ENCODE results near the gene PAN2.
"Not testable (repeated sequence)": the region's sequence is repeated elsewhere in the genome, so short reads cannot be mapped to it uniquely, and the experiment has no call there.

PAN2 gene, protein sequence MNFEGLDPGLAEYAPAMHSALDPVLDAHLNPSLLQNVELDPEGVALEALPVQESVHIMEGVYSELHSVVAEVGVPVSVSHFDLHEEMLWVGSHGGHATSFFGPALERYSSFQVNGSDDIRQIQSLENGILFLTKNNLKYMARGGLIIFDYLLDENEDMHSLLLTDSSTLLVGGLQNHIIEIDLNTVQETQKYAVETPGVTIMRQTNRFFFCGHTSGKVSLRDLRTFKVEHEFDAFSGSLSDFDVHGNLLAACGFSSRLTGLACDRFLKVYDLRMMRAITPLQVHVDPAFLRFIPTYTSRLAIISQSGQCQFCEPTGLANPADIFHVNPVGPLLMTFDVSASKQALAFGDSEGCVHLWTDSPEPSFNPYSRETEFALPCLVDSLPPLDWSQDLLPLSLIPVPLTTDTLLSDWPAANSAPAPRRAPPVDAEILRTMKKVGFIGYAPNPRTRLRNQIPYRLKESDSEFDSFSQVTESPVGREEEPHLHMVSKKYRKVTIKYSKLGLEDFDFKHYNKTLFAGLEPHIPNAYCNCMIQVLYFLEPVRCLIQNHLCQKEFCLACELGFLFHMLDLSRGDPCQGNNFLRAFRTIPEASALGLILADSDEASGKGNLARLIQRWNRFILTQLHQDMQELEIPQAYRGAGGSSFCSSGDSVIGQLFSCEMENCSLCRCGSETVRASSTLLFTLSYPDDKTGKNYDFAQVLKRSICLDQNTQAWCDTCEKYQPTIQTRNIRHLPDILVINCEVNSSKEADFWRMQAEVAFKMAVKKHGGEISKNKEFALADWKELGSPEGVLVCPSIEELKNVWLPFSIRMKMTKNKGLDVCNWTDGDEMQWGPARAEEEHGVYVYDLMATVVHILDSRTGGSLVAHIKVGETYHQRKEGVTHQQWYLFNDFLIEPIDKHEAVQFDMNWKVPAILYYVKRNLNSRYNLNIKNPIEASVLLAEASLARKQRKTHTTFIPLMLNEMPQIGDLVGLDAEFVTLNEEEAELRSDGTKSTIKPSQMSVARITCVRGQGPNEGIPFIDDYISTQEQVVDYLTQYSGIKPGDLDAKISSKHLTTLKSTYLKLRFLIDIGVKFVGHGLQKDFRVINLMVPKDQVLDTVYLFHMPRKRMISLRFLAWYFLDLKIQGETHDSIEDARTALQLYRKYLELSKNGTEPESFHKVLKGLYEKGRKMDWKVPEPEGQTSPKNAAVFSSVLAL

DNA sequence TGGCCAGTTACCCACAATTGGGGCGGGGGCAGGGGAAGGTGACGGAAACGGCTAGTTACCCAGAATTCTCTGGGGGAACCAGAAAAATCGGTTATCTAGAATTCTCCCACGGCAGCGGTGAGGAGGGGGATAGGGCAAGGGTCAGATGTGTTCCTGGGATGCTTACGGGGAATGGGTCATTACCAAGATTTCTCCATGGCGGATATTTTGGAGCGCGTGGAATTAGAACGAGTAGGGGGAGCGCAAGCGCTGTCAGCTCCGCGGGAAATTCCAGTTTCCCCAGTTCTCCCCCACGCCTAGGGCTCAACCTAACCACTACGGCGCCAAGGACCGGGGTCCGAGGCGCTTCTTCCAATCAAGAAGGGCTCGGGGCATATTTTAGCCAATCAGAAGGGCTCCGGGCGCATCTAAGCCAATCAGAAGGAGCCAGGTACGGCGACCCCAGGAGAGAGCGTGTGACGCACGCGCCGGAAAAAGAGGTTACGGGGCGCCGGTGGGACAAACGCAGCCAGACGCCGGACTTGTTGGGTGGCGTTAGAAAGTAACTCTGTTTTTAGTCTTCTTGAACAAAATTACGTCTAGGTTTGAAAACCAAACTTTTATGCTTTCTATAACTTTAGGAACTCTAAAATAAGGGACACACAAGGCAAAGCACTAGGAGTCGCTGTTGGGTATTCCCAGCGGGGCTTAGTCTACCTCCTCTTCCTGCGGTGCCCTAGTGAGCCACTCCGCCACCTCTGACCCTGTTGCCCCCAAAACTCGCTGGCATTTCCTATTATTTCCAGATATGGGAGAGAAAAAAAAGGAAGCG, at the start of gene PAN2:
TSS of gene PAN2 (minus strand) at position 322 of the 811 bp plus-strand sequence. CDS start 906 bp downstream, outside the sequence.
- DNase-seq, result peak; percentile 97

DNA sequence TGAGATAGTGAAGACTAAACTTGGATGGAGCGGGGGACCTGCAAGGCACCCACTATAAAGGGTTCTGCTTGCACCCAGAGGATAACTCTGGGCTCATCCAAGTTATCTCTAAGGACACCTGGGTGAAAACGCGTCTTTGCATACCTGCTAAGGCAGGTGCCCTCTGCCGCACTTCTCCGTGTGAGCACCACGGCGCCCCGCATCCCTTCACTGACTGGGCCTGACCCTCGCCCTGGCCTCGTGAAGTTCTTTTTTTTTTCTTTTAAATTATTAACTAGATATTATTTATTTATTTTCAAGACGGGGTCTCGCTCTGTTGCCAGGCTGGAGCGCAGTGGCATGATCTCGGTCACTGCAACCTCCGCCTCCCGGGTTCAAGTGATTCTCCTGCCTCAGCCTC, 48.8 kb upstream of the PAN2 start:
- no peak for DNase-seq

DNA sequence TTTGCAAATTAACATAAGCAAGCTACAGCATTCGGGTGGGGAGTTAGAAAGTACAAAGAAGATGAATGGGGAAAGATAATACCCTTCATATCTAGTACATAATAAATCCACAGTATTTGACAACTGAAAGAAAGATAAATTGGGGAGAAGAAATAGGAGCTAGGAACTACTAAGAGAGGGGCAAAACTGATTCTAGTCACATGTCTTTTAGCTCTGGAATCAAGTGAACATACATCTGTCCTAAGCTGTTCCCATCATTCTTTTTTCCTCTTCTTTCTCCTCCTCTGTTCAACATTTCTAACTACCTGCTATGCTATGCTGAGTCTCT, 44.2 kb upstream of the PAN2 start:
- no peak for DNase-seq

DNA sequence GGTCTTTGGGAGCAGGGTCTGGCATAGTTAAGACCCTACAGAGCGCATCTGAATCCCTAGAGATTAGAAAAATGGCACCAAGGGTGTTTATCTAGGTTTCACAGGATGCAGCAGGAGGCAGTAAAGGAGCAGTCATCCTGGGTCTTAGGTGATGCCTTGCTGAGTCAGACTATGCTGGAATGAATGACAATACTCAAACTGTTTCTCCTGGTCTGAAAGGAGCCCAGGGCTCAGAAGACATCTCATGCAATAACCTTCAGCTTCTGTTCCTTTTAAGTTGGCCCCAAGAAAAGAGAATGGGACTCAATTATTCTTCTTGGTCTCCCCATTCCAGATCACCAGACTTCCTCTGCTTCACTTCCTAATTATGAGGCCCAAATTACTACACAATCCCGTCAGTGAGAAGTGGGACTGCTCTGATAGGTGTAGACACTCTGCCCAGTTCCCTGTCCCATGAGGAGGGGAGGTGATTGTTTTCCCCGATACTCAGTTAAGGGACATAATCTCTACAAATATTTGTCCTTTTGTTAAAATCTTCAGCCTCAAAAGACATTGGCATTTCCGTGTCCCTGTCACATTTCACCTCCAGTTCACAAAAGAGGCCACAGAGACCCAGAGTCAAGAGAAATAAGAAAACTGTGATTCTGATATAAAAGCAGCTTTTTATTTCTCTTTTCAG, 43.6 kb upstream of the PAN2 start:
- DNase-seq, result no peak

DNA sequence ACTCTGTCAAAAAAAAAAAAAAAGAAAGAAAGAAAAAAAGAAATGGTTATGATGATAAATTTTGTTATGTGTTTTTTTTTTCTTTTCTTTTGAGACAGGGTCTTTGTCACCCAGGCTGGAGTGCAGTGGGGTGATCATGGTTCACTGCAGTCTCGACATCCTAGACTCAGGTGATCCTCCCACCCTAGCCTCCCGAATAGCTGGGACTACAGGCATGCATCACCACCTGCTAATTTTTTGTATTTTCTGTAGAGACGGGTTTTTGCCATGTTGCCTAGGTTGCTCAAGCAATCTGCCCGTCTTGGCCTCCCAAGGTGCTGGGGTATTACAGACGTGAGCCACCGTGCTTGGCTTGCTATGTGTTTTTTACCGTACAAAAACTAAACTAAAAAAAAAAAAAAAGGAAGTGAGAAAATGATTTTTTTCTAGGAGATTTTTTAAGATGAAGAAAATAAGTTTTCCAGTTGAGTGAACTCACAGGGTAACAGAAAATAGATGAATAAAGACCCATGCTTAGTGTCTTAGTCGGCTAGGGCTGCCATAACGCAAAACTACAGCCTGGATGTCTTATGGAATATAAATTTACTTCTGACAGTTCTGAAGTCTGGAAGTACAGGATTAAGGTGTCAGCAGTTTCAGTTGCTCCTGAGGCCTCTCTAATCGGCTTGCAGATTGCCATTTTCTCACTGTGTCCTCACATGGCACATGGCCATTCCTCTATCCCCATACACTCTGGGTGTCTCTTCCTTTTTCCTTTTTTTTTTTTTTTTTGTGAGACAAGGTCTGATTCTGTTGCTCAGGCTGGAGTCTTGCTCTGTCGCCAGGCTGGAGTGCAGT, 42.0 kb upstream of the PAN2 start:
- no peak for DNase-seq

DNA sequence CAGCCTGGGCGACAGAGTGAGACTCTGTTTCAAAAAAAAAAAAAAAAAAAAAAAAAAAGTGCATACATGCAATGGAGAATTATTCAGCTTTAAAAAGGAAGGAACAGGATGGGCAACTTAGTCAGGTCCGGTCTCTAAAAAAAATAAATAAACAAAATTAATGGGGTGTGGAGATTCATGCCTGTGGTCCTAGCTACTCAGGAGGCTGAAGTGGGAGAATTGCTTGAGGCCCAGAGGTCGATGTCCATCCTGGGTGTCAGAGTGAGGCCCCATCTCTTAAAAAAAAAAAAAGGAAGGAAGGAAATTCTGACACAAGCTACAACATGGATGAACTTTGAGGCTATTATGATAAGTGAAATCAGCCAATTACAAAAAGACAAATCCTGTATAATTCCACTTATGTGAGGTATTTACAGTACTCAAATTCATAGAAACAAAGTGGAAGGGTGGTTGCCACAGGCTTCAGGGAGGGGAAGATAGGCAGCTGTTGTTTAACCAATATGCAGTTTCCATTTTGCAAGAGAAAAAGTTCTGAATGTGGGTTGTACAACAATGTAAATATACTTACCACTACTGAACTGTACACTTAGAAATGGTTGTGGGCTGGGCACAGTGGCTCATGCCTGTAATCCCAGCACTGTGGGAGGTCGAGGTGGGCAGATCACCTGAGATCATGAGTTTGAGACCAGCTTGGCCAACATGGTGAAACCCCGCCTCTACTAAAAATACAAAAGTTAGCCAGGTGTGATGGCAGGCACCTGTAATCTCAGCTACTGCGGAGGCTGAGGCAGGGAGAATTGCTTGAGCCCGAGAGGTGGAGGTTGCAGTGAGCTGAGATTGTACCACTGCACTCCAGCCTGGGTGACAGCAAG, 41.2 kb upstream of the PAN2 start:
- no peak for DNase-seq

DNA sequence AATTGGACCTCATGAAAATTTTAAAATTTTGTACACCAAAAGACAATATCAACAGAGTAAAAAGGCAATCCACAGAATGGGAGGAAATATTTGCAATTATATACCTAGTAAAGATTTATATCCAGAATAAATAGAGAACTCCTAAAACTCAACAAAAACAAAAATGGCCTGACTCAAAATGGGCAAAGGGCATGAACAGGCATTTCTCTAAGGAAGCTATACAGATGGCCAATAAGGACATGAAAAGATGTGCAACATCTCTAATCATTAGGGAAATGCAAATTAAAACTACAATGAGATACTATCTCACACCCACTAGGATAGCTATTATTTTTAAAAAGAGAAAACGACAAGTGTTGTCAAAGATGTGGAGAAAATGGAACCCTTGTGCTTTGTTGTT, 39.7 kb upstream of the PAN2 start:
- DNase-seq, result no peak

DNA sequence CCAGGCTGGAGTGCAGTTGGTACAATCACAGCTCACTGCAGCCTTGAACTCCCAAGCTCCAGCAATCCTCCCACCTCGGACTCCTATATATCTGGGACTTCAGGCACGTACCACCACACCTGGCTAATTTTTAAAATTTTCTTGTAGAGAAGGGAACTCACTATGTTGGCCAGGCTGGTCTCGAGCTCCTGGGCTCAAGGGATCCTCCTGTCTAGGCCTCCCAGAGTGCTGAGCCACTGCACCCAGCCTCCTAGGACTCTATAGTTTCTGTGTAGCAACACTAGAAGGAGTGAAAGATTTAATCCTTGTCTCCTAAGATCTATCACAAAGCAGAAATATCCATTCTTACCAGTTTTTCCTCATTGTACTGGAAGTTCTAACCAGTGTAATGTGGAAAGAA, 33.1 kb upstream of the PAN2 start:
- DNase-seq, result no peak

DNA sequence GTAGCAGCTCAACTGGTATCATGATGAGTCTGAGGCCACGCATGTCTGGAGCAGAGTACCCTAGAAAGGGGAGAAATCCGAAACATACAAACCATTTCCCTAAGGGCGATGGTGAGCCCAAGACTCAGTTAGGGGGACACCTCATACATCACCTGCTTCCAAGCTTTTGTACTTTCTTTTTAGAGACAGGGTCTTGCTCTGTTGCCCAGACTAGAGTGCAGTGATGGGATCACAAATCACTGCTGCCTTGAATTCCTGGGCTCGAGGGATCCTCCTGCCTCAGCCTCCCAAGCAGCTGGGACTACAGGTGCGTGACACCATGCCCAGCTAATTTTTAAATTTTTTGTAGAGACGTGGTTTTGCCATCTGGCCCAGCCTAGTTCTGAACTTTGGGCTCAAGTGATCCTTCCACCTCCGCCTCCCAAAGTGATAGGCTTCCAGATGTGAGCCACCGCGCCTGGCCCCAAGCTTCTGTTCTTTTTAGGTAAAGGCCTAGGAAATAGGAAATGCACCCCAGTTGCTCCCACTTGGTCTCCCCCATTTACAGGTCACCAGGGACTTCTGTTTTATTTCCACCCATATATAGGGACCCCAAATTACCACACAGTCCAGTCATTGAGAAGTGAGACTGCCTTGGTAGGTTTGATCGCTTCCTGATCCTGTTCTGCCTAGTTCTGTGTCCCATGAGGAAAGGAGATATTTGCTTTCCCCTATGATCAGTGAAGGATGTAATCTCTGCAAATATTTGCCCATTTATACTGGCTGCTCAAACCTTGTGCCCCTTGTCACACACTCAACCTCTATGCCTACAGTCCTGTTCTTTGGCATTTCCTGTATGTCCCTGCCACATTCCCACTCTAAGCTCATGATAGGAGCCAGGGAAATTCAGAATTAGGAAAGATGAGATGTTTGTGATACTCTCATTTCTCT, 28.6 kb upstream of the PAN2 start, which contains the start of gene APOF:
TSS of gene APOF (minus strand) at position 728 of the 930 bp plus-strand sequence. CDS start at position 616, 112 bp downstream.
- DNase-seq, result no peak

DNA sequence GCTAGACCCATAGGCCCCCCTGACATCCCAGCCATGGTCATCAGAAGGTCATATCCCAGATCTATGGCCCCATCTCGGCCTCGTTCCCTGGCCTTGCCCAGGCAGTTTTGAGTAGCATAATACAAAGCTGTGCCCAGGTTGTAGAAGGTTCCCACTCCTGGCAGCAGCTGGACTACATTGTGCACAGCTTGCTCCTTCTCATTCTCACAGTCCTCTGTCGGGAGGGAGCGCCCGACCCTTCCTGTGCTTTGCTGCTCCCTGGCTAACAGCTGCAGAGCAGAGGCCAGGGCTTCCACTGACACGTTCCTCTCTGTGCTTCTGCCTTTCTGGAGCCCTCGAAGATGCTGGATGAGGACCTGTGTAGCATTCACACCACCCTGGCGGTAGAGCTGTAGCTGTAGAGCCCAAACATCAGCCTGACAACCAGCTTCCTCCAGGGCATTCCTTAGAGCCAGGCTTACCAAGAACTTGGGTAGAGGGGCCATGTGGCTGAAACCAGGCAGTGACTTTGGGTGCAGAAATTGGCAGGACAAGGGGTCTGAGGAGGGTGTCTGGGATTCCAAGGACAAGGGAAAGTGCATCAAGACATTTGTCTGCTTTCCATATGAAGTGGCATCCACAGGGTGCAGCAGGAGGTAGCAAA, 27.8 kb upstream of the PAN2 start:
- DNase-seq, result no peak

DNA sequence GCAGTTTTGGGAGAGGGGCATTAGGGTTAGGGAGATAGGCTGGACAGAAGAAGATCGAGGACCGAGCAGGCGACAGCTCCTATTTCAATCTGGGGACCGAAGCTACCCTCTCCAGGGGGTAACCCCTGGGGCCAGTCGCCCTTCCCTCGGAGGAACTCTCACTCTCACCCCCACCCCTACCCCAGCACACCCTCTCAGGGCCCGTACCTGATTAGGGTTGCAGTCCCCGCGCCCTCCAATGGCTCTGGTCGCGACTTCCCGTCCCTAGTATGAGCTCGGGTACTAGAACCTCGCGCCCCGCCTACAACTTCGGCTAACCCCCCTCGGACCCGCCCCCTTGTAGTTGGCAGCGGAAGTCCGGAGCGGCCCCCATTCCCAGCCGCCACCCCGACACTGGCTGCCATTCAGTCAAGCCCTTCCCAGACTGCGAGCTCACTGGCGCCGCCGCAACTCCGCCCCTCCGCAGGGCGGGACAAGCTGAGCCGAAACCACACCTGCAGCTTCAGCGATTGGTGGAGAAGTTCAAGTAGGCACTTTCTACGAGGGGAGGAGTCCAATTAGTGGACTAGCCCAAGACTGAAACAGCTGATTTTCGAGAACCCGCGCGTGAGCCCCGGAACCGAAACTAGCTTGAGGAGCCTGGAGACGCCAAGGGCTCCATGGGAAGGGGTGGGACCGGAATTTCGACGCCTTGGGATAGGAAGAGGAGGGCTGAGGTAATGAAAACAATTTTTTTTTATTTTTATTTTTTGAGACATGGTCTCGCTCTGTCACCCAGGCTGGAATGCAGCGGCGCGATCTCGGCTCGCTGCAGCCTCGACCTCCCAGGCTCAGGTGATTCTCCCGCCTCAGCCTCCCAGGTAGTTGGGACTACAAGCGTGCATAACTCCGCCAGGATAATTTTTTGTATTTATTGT, 26.3 kb upstream of the PAN2 start, which contains the start of gene STAT2:
TSS of gene STAT2 (minus strand) at position 257 of the 917 bp plus-strand sequence. CDS start 3,536 bp downstream, outside the sequence.
- peak; percentile 100 for DNase-seq

DNA sequence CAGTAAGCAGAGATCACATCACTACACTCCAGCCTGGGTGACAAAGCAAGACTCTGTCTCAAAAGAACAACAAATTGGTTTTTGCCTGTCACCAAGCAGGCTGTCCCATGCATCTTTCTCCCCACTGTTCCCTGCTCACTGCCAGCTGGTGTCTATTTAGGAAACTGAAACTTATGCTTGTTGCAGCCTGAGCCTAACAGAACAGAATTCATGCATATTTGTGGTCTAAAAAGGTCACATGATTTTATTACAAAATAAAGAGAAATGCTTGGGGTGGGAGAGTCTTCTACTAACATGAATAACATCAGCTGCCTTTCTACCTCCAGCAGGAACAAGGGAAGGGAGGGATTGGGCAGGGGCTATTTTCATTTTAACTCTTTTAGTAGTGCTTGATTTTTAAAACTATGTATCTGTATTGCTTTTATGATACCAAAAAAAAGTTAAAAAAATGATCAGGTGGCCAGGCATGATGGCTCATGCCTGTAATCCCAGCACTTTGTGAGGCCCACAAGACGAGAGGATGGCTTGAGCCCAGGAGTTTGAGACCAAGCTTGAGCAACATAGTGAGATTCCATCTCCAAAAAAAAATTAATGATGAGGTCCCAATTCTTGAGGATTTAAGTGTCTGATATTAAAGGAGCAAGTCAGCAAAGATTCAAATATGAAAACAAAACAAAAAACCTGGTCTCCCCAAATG, 25.2 kb upstream of the PAN2 start:
- DNase-seq, result no peak

DNA sequence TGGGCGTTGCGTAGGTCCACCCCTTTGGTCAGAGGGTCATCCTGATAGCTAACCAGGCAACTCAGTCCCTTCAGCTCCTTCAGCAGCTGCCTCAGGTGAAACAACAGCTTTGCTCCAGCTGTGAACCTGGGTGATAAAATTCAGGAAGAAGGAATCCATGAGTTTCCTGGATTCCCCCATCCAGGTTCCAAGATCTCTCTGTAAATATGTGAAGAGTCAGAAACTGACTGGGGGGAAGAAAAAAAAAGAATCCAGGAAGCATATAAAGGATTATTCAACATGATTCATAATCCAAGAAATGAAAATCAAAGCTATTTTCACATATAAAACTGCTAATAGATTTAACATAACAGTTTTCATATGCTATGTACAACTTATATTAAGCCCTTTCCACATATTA, 17.5 kb upstream of the PAN2 start:
- DNase-seq, result no peak

DNA sequence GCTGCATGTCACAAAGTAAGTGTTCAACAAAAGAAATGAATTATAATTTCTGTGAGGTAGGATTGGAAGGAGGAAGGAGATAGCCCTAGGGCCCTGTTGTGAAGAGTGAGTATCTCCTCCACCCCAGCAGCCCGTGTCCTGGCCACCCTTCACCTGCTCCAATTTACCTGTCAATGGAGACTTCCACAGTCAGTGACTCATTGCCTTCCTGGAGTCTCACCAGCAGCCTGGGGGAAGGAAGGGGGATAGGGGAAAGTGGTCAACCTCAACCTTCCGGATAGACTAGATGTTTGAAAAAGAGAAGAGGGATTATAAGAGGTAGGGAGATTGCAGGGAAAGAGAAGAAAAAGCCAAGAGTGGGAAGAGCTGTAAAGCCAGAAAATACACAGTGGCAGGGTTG, 16.9 kb upstream of the PAN2 start:
- DNase-seq, result no peak

DNA sequence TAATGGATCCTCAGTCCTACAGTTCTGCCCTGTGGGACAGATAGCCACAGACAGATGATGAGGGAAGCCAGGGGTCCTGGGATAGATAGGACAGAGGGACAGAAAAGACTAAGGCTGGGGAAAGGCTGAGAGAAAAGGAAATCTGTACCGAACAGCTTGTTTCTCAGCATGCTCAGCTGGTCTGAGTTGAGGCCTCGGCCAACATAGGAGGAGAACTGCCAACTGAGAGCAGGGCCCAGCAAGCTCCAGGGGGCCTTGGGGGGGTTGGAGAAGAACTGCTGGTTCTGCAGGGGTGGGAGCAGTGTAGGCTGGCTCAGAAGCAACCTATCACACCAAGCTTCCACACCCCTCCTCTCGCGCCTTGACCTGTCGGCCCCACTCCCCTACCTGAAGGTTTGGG, 15.0 kb upstream of the PAN2 start:
- DNase-seq, result no peak

DNA sequence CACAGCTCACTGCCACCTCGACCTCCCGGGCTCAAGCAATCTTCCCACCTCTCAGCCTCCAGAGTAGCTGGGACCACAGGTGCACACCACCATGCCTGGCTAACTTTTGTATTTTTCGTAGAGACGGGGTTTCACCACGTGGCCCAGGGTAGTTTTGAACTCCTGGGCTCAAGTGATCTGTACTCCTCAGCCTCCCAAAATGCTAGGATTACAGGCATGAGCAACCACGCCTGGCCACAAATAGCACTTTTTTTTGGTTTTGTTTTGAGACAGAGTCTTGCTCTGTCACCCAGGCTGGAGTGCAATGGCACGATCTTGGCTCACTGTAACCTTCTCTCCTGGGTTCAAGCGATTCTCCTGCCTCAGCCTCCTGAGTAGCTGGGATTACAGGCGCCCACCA, 13.5 kb upstream of the PAN2 start:
- not testable (repeated sequence) for DNase-seq

All from CD4-positive, alpha-beta T cell treated with Interleukin-10 for 1 hour (primary cell).